Gastrocnemius medialis (tissue), 4 donors: ENCODE results near the gene GRIK5. TPM values are rescaled to one million over a fixed set of nuclear protein-coding genes. Genes with fewer than 3 reads are reported as not detected.
A peak's percentile ranks its signal among the peaks of the same experiment; 100 is the strongest.

Experiments used
- ATAC-seq, 2 donors: fragments of 150-250 bp; one replicate each; pipeline ENCODE4 v1.9.1; 2016
- DNase-seq, 2 donors: peaks; one replicate each; pipeline ENCODE4 v3.0.0-alpha.2; 2019
- H3K27ac ChIP-seq, 4 donors: fragments of 200-600 bp; sonication (generic); 1 replicate in 1 of 4; 2 replicates in 3 of 4; pipeline ENCODE4 v1.5.1; 2016 to 2018; ENCODE audit warnings: mild to moderate bottlenecking in 2 of 4, moderate library complexity in 1 of 4
- H3K27me3 ChIP-seq, 3 donors: fragments of 200-600 bp; sonication (generic) in 2 of 3; 1 replicate in 1 of 3; 2 replicates in 2 of 3; pipeline versions ENCODE4 v1.5.1 to v1.6.0; 2016 to 2019; ENCODE audit warnings: mild to moderate bottlenecking in 1 of 3, moderate library complexity in 1 of 3
- H3K36me3 ChIP-seq, 2 donors: fragments of 200-600 bp; sonication (generic) in 1 of 2; one replicate each; pipeline ENCODE4 v1.5.1; 2017 to 2018
- H3K4me1 ChIP-seq, 2 donors: fragments of 200-600 bp; sonication (generic) in 1 of 2; one replicate each; pipeline ENCODE4 v1.5.1; 2016 to 2017; ENCODE audit warnings: mild to moderate bottlenecking in 2 of 2
- H3K4me3 ChIP-seq, 4 donors: fragments of 200-600 bp; sonication (generic) in 3 of 4; 1 replicate in 1 of 4; 2 replicates in 3 of 4; pipeline ENCODE4 v1.5.1; 2016 to 2019; ENCODE audit warnings: mild to moderate bottlenecking in 2 of 4
- H3K9me3 ChIP-seq, 3 donors: fragments of 200-600 bp; sonication (generic) in 2 of 3; 1 replicate in 1 of 3; 2 replicates in 2 of 3; pipeline ENCODE4 v1.5.1; 2016 to 2019
- CTCF ChIP-seq, 5 experiments: fragments of 450-650 bp in 3 of 5; fragments of 200-600 bp in 2 of 5; sonication (generic) in 2 of 5; IDR thresholded peaks in 4 of 5; conservative IDR thresholded peaks in 1 of 5; 1 replicate in 4 of 5; 2 replicates in 1 of 5; pipeline ENCODE4 v1.5.1; 2016 to 2019; ENCODE audit warnings: antibody characterized with exemption in 5 of 5, mild to moderate bottlenecking in 3 of 5, moderate library complexity in 3 of 5
- POLR2A ChIP-seq, 2 donors: fragments of 450-650 bp; IDR thresholded peaks; one replicate each; pipeline ENCODE4 v1.6.1; 2017; ENCODE audit warnings: antibody characterized with exemption in 2 of 2, mild to moderate bottlenecking in 2 of 2, moderate library complexity in 2 of 2
- in situ Hi-C, 4 donors: fragments of 200-750 bp; cut with MboI; loops; one replicate each; pipeline versions ENCODE4 v1.15.0 to v1.8.0; 2017; ENCODE audit warnings: low sequenced_read_pairs in 4 of 4
- intact Hi-C: fragments of 100-400 bp; cut with DNase I; formaldehyde crosslinking; loops from one replicate; pipeline ENCODE4 v1.15.1; 2023; ENCODE audit warnings: low total_unique reads
- total RNA-seq, 4 donors: library from RNA; depleted of rRNA; stranded (reverse); fragments of >200 nt; gene quantifications; one replicate each; pipeline versions ENCODE4 v1.1.0 to v1.2.3, GENCODE V29; 2016

Gene GRIK5
- total RNA-seq, 4 donors from 2014 or later: 0.20 to 1.0 (median 0.62) TPM; not detected in 1

- H3K4me3 ChIP-seq: no peak overlapping the region
- no peaks in the 10 kb centered on the region for H3K36me3 ChIP-seq
- no peak for TF ChIP-seq CTCF (IDR thresholded peaks at IDR 0.05 in 4 of 5, conservative IDR thresholded peaks at IDR 0.05 in 1 of 5)
- TF ChIP-seq POLR2A (IDR thresholded peaks at IDR 0.05): no peak
- peaks cover 7 to 14% (median 10%) of the 10 kb centered on the region in 3 donors for H3K27me3 ChIP-seq
- in situ Hi-C loops: no loop called here
- no peak for DNase-seq
- no peak for ATAC-seq
- H3K4me1 ChIP-seq: no peaks in the 10 kb centered on the region
- no peaks in the 10 kb centered on the region for H3K9me3 ChIP-seq
- intact Hi-C loops: loop anchor here (1.0 kb wide), 1 partner anchor 93 kb away; no protein-coding TSS in a partner anchor
- H3K27ac ChIP-seq: no peak overlapping the region
These were observed 21.7 kb upstream of the GRIK5 start for GRCh38 chr19:42091742-42092141.

- DNase-seq: no peak
- ATAC-seq: no peak
- H3K4me3 ChIP-seq: no peak overlapping the region
- H3K4me1 ChIP-seq: no peaks in the 10 kb centered on the region
- intact Hi-C loops: no loop called here
- H3K36me3 ChIP-seq: no peaks in the 10 kb centered on the region
- peaks cover 3 to 10% (median 6%) of the 10 kb centered on the region in 3 donors for H3K27me3 ChIP-seq
- H3K27ac ChIP-seq: no peak overlapping the region
- H3K9me3 ChIP-seq: no peaks in the 10 kb centered on the region
- TF ChIP-seq POLR2A (IDR thresholded peaks at IDR 0.05) (no peak), CTCF (IDR thresholded peaks at IDR 0.05 in 4 of 5, conservative IDR thresholded peaks at IDR 0.05 in 1 of 5) (no peak)
- in situ Hi-C loops: no loop called here
These were observed 21.3 kb upstream of the GRIK5 start for GRCh38 chr19:42091300-42091699.

- TF ChIP-seq POLR2A (IDR thresholded peaks at IDR 0.05) (no peak), CTCF (IDR thresholded peaks at IDR 0.05 in 4 of 5, conservative IDR thresholded peaks at IDR 0.05 in 1 of 5) (no peak)
- intact Hi-C loops (no loop called here), in situ Hi-C loops (no loop called here)
- Histone ChIP-seq H3K4me1 (no peaks in the 10 kb centered on the region), H3K9me3 (no peaks in the 10 kb centered on the region), H3K36me3 (no peaks in the 10 kb centered on the region), H3K27ac (no peak overlapping the region), H3K4me3 (no peak overlapping the region), H3K27me3 (peaks cover 0 to 4% (median 2%) of the 10 kb centered on the region in 3 donors)
- DNase-seq (no peak), ATAC-seq (no peak)
These were observed 20.7 kb upstream of the GRIK5 start for GRCh38 chr19:42090672-42091071.

- Histone ChIP-seq H3K4me1 (no peaks in the 10 kb centered on the region), H3K27ac (no peak overlapping the region), H3K9me3 (no peaks in the 10 kb centered on the region), H3K27me3 (no peaks in the 10 kb centered on the region), H3K36me3 (no peaks in the 10 kb centered on the region), H3K4me3 (no peak overlapping the region)
- ATAC-seq (no peak), DNase-seq (no peak)
- in situ Hi-C loops: no loop called here
- TF ChIP-seq POLR2A (IDR thresholded peaks at IDR 0.05) (no peak), CTCF (IDR thresholded peaks at IDR 0.05 in 4 of 5, conservative IDR thresholded peaks at IDR 0.05 in 1 of 5) (no peak)
- intact Hi-C loops: no loop called here
These were observed 19.8 kb upstream of the GRIK5 start for GRCh38 chr19:42089772-42090171.

GRCh38 chr19:42089191-42089750 lies 19.3 kb upstream of the GRIK5 start:
- Histone ChIP-seq H3K4me1 (no peaks in the 10 kb centered on the region), H3K36me3 (no peaks in the 10 kb centered on the region), H3K4me3 (no peak overlapping the region), H3K27me3 (no peaks in the 10 kb centered on the region), H3K27ac (peak overlapping the region in 3 of 4 donors; percentile 41 to 49 (median 44)), H3K9me3 (no peaks in the 10 kb centered on the region)
- intact Hi-C loops (no loop called here), in situ Hi-C loops (no loop called here)
- ATAC-seq (no peak), DNase-seq (no peak)
- TF ChIP-seq CTCF (IDR thresholded peaks at IDR 0.05 in 4 of 5, conservative IDR thresholded peaks at IDR 0.05 in 1 of 5) (no peak), POLR2A (IDR thresholded peaks at IDR 0.05) (no peak)
